Activated T-helper 1 cell treated with anti-CD3 and anti-CD28 coated beads, Interleukin-2, amount 50 U/mL, for 16 hours (primary cell): ENCODE measurements around the gene TEX14.
"Not testable (repeated sequence)": the region's sequence is repeated elsewhere in the genome, so short reads cannot be mapped to it uniquely, and the experiment has no call there.

Source experiments
- DNase-seq, 2 donors: peaks; one replicate each; pipeline ENCODE4 v3.0.0-alpha.2; 2020; ENCODE audit warnings: low read depth in 1 of 2, low spot score in 1 of 2

Gene TEX14

GRCh38 chr17:58657962-58658803 lies 33.7 kb downstream of the TEX14 start:
- DNase-seq = not testable (repeated sequence)

- DNase-seq = no peak
Observed at GRCh38 chr17:58648236-58648635, 43.6 kb downstream of the TEX14 start.

DNA sequence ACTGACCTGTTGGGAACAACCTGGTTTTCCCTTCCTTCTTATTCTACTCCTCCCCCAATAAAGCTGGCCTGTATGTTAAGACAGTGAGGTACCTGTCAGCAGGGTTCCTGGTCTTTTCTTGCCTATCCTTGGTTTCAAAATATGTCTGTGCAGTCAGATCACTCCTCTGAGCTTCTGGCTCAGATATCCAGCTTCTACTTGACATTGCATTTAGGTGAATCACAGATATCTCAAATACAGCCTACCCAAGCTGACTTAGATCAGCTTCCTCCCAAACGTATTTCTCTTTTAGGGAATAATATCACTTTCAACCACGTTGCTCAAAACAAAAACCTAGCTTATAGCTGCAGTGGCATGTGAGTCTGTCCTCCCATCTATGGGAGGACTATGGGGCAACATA lies 48.7 kb downstream of the TEX14 start:
- DNase-seq = no peak

- no peak for DNase-seq
Observed at GRCh38 chr17:58641887-58642311, 49.9 kb downstream of the TEX14 start.

GRCh38 chr17:58640202-58640601 lies 51.6 kb downstream of the TEX14 start:
- no peak for DNase-seq

GRCh38 chr17:58639681-58640080 lies 52.2 kb downstream of the TEX14 start:
- DNase-seq = no peak

DNA sequence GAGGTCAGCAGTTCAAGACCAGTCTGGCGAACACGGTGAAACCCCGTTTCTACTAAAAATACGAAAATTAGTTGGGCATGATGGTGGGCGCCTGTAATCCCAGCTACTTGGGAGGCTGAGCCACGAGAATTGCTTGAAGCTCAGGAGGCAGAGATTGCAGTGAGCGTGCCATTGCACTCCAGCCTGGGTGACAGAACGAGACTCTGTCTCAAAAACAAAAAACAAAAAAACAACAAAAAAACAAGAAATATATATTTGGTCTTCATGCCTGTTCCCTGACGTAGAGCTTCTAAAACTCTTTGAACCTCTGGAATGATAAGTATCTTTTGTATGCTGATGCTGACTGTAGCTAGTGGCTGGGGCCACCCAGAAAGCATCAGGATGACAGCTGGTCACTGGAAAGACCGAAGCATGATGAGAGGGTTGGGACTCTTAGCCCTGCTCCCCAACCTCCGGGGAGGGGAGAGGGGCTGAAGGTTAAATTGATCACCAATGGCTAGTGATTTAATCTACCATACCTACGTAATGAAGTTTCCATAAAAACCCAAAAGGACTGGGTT lies 54.8 kb downstream of the TEX14 start:
- no peak for DNase-seq

GRCh38 chr17:58632324-58633314 lies 59.2 kb downstream of the TEX14 start:
- DNase-seq = no peak

DNA sequence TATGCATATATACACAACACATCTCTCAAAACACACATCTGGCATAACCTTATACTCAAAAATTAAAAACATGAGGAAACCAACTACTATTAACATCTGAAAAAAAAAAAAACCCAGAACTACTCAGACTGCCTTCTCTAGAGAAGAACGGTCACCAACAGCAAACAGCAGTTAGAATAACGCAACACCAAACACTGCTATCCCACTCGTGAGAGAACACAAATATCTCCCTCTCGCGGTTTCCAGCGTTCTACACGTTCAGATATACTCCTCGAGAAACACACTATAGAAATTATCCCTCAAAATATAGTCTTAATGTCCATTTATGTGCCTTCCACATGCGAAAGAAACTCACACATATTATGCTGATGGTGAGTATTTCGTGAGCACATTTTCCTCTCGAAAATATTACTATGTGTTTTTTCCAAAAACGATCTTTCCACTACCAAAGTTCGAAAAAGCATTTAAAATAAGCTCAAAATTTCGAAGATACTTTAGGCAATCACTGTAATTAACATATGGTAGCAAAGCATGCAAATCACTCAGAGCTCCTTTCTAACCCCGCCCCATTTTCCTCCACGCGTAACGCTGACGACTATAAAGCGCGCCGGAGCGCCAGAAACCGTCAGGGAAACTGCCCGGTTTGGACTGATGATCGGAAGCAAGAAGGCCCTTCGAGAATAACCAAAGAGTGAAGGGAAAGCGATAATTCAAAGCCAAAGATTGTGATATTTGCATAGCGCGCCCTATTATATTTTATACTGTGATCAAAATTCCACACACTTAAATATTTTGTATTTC lies 60.1 kb downstream of the TEX14 start:
- peak; percentile 86 to 87 for DNase-seq

GRCh38 chr17:58630883-58631522 lies 60.8 kb downstream of the TEX14 start:
- peak in 1 of 2 donors; percentile 7 for DNase-seq

DNA sequence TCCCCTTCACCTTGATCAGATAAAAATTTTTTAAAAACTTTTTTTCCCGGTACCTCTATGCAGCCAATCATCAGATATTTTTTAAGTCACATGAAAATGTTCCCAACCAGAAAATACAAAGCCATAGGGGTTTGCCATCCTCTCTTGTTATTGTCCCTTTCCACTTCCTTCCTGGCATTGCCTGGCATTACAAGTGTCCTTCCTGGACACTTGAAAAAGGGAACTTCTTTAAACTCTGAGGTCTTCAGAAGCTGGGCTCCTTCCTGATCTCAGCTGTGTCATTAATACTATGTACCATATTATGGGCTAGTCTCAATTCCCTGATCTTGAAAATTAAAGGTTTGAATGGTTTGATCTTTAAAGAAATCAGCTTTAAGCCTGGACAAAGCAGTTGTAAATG lies 64.9 kb downstream of the TEX14 start:
- no peak for DNase-seq

DNA sequence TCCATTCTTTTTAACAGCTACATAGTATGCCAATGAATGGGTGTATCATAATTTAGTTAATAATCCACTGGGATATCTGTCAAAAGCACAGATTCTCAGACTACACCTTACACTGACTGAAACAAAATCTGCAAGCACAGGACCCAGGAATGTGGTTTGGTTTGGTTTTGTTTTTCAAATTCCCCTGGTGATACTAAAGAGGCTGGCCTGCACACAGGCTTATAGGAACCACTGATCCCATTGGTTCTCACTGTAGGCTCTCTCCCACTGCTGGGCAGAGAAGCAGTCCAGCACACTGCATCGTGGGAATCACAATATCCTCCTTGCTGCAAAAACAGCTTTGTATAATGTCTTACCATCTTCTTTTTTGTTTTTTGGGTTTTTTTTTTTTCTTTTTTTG lies 67.1 kb downstream of the TEX14 start:
- no peak for DNase-seq

DNA sequence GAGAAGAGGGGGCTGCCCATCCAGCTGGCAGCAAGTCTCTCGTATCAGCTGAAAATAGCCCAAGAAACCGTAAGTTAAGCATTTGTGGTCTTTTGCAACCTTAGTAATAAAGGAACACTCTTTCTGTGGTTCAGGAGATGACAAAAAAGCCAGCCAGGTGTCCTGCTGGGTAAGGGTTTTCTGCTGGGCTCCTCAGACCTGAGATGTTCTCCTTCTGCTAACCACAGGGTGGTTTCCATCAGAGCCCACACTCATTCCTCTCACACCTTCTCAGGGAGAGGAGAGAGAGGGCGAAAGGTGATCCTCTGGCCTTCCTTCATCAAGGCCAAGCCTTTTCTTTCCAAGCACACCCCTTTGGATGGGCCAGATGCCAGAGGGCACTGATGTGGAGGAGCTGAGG lies 70.7 kb downstream of the TEX14 start:
- DNase-seq = no peak

GRCh38 chr17:58618336-58618735 lies 73.5 kb downstream of the TEX14 start:
- no peak for DNase-seq

- DNase-seq = no peak
Observed at GRCh38 chr17:58617563-58617962, 74.3 kb downstream of the TEX14 start.

DNA sequence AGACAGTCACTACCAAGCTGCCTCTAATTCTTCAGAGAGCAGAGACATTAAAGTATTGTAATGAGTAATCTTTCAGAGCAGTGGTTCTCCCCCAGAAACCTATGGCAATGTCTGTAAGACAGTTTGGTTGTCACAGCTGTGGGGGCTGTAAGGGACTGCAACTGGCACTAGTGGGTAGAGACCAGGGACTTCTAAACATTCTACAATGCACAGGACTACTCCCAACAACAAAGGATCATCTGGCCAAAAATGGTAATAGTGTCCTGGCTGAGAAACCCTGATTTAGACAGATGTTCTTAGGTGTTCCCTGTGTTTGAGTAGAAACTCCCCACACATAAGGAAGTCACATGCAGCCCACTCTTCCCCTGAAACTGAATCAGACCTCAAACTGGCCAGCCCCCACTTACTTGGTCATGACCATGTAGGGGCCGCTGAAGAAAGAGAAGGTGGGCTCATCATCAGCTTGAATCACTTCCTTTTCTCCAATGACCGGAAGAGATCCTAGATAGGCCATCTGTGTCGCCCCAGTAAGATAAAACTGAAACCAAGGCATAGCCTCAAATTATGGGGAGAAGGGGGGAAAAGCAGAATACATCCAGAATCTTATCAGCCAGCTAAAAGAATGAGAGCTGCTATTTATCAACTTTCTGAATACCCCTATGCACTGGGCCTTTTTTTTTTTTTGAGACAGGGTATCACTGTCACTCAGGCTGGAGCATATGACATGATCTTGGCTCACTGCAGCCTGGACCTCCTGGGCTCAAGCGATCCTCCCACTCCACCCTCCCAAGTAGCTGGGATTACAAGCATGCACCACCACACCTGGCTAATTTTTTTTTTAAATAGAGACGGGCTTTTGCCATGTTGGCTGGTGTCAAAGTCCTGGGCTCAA lies 75.8 kb downstream of the TEX14 start:
- no peak for DNase-seq

- no peak for DNase-seq
Observed at GRCh38 chr17:58614859-58615459, 76.9 kb downstream of the TEX14 start.

- DNase-seq = no peak
Observed at GRCh38 chr17:58611331-58611730, 80.5 kb downstream of the TEX14 start.

DNA sequence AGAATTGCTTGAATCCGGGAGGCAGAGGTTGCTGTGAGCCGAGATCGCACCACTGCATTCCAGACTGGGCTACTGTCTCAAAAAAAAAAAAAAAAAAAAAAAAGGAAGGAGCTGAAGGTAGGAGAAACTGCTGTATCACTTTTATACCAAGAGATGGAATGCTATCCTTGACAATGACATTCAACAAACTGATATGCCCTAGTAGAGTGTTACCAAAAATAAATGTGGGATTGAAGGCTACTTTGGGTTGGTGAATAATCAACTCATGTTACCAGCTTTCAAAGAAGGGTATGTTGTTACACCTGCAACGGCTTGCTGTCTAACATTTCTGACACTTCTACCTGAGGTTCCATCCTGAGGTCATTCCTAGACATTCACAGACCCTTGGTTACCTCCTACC lies 84.9 kb downstream of the TEX14 start:
- no peak for DNase-seq
